ENCODE measurements around the gene GAS7.

DNA sequence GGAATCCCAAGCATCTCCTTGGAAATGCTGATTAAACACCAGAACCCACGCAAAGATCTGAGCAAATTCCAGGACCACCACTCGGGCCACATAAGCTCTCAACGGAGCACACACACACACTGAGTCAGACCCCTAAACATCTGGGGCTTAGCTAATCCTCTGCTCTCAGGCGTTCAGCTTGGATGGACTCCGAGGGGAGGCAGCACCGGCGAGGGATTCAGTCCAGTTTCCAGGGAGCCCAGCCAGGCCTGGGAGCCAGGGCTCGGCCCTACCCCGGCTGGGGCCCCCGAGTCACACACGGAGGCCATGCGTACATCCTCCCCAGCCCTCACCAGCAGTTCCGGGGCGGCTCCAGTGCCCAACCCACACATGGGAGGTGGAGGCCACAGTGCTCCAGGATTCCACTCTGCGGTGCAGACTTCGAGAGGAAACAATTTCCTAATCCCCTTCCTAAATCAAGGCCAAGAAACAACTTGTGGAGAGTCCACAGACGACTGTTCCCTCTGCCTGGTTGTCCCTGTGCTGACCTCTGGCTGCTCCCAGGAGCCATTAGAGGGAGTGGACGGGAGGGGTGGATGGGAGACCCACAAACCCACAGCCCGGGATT is 70.5 kb downstream of the GAS7 start:
- TF ChIP-seq, protein P1, sequence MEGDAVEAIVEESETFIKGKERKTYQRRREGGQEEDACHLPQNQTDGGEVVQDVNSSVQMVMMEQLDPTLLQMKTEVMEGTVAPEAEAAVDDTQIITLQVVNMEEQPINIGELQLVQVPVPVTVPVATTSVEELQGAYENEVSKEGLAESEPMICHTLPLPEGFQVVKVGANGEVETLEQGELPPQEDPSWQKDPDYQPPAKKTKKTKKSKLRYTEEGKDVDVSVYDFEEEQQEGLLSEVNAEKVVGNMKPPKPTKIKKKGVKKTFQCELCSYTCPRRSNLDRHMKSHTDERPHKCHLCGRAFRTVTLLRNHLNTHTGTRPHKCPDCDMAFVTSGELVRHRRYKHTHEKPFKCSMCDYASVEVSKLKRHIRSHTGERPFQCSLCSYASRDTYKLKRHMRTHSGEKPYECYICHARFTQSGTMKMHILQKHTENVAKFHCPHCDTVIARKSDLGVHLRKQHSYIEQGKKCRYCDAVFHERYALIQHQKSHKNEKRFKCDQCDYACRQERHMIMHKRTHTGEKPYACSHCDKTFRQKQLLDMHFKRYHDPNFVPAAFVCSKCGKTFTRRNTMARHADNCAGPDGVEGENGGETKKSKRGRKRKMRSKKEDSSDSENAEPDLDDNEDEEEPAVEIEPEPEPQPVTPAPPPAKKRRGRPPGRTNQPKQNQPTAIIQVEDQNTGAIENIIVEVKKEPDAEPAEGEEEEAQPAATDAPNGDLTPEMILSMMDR (IDR thresholded peaks at IDR 0.05), result no peak
- TF ChIP-seq EZH2phosphoT487 (IDR thresholded peaks at IDR 0.05) (no peak), EZH2 (IDR thresholded peaks at IDR 0.05) (no peak)
